NCI-H146 treated with DMSO at 0.1 percent for 48 hours (cell line): ENCODE measurements around the gene PTOV1.

Experiments used
- DNase-seq: peaks from one replicate; lab custom pipeline; 2025; ENCODE audit not compliant: unreplicated experiment; lab: John Stamatoyannopoulos, UW

Gene PTOV1

GRCh38 chr19:49840736-49841249, 10.2 kb upstream of the PTOV1 start:
- DNase-seq: no peak

- DNase-seq: no peak
These were observed 7.7 kb upstream of the PTOV1 start for GRCh38 chr19:49843265-49843664.

GRCh38 chr19:49844138-49845095, 6.5 kb upstream of the PTOV1 start:
- DNase-seq: no peak

GRCh38 chr19:49845414-49845813, 5.5 kb upstream of the PTOV1 start:
- no peak for DNase-seq

GRCh38 chr19:49846408-49846807, 4.6 kb upstream of the PTOV1 start:
- DNase-seq: no peak

GRCh38 chr19:49847731-49848696, 2.9 kb upstream of the PTOV1 start:
- DNase-seq: no peak

GRCh38 chr19:49848938-49849337, 2.0 kb upstream of the PTOV1 start:
- no peak for DNase-seq

- DNase-seq: peak; percentile 9
These were observed 1.3 kb upstream of the PTOV1 start for GRCh38 chr19:49849433-49850220.

GRCh38 chr19:49850221-49850486, 805 bp upstream of the PTOV1 start:
- no peak for DNase-seq

GRCh38 chr19:49851456-49852259, 699 bp downstream of the PTOV1 start:
- DNase-seq: no peak

- no peak for DNase-seq
These were observed 1.7 kb downstream of the PTOV1 start for GRCh38 chr19:49852631-49853126.

GRCh38 chr19:49853852-49854377, 3.0 kb downstream of the PTOV1 start:
- no peak for DNase-seq

GRCh38 chr19:49854378-49855263, 3.7 kb downstream of the PTOV1 start:
- no peak for DNase-seq

- no peak for DNase-seq
These were observed 4.3 kb downstream of the PTOV1 start for GRCh38 chr19:49855277-49855675.

GRCh38 chr19:49855676-49856573, 5.0 kb downstream of the PTOV1 start:
- DNase-seq: no peak

GRCh38 chr19:49856574-49857021, 5.6 kb downstream of the PTOV1 start:
- no peak for DNase-seq

GRCh38 chr19:49857061-49857837, 6.3 kb downstream of the PTOV1 start:
- DNase-seq: no peak
